Measurements from ENCODE around the gene PDE11A.

The PDE11A gene

DNA sequence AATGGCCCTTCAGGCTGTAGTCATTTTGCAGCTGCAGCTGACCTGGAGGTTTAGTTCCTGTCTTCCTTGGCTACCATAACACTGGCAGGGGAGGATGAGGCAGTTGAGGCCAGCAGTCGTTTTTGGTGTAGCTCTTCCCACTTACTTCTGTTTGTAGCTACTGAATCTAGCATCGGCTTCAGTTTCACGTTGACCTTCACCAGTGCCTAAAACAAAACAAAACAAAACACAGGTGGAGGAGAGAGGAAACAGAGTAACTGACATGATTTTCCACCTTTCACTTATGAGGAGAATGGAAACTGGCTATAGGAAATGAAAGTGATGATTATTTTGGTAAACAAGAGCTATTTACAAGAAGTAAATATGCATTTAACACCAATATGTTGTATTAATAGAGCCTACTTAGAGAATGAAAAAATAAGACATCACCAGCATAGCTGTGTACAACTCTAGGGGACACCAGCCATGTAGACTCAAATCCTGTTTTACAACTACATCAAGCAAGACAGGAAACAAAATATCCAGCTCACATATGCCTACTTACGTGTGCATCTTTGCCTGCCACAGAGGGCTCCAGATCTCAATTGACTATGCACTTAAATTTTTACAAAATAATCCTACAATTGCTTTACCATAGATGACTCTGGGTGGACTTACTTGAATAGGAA lies 443.1 kb downstream of the PDE11A start:
- H3K4me3 ChIP-seq (ENCODE audit: low read length): no peak overlapping the region
- TF ChIP-seq, protein P1, sequence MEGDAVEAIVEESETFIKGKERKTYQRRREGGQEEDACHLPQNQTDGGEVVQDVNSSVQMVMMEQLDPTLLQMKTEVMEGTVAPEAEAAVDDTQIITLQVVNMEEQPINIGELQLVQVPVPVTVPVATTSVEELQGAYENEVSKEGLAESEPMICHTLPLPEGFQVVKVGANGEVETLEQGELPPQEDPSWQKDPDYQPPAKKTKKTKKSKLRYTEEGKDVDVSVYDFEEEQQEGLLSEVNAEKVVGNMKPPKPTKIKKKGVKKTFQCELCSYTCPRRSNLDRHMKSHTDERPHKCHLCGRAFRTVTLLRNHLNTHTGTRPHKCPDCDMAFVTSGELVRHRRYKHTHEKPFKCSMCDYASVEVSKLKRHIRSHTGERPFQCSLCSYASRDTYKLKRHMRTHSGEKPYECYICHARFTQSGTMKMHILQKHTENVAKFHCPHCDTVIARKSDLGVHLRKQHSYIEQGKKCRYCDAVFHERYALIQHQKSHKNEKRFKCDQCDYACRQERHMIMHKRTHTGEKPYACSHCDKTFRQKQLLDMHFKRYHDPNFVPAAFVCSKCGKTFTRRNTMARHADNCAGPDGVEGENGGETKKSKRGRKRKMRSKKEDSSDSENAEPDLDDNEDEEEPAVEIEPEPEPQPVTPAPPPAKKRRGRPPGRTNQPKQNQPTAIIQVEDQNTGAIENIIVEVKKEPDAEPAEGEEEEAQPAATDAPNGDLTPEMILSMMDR (conservative IDR thresholded peaks at IDR 0.05; ENCODE audit: low read length): no peak
- no peak for DNase-seq (ENCODE audit: low read depth)

DNA sequence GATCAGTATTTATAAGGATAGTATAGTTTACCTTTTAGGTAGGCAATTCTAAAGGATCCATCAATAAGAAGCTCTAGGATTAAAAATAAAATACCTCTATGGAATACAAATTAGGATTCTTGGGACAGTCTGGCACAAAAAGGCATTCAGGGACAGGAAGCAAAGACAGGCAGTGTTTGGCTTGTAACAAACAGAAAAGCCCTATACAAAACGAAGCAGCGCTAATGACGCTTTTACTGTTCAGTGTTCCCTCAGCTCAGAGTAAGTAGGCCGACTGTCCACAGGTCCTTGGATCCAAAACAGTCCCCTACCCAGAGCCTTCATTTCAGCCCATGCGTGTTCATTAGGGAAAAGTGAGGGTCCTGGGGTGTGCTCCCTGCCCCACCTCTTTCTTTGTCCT lies 443.7 kb downstream of the PDE11A start:
- no peak overlapping the region for H3K4me3 ChIP-seq (ENCODE audit: low read length)
- TF ChIP-seq, protein P1 (conservative IDR thresholded peaks at IDR 0.05; ENCODE audit: low read length): no peak
- no peak for DNase-seq (ENCODE audit: low read depth)

- no peak overlapping the region for H3K4me3 ChIP-seq (ENCODE audit: low read length)
- TF ChIP-seq, protein P1 (conservative IDR thresholded peaks at IDR 0.05; ENCODE audit: low read length): no peak
- DNase-seq (ENCODE audit: low read depth): no peak
These were observed 446.6 kb downstream of the PDE11A start for GRCh38 chr2:177625744-177626650.

GRCh38 chr2:177622521-177622920 lies 450.1 kb downstream of the PDE11A start:
- TF ChIP-seq, protein P1 (conservative IDR thresholded peaks at IDR 0.05; ENCODE audit: low read length): no peak; the same call in 1 of the 2 replicates
- no peak for DNase-seq (ENCODE audit: low read depth)
- no peak overlapping the region for H3K4me3 ChIP-seq (ENCODE audit: low read length)

GRCh38 chr2:177619986-177620385 lies 452.6 kb downstream of the PDE11A start:
- DNase-seq (ENCODE audit: low read depth): no peak
- no peak overlapping the region for H3K4me3 ChIP-seq (ENCODE audit: low read length)
- TF ChIP-seq, protein P1 (conservative IDR thresholded peaks at IDR 0.05; ENCODE audit: low read length): no peak

GRCh38 chr2:177619461-177619860 lies 453.1 kb downstream of the PDE11A start:
- no peak for DNase-seq (ENCODE audit: low read depth)
- H3K4me3 ChIP-seq (ENCODE audit: low read length): peak overlapping the region; percentile 90
- TF ChIP-seq, protein P1 (conservative IDR thresholded peaks at IDR 0.05; ENCODE audit: low read length): no peak

Measured in AG10803 (cell line).